Gastrocnemius medialis (tissue), 4 donors: ENCODE data around the gene RFNG. TPM values are rescaled to one million over a fixed set of nuclear protein-coding genes. Genes with fewer than 3 reads are reported as not detected.

Source experiments
- ATAC-seq, 2 donors: fragments of 150-250 bp; one replicate each; pipeline ENCODE4 v1.9.1; 2016
- DNase-seq, 2 donors: peaks; one replicate each; pipeline ENCODE4 v3.0.0-alpha.2; 2019
- H3K27ac ChIP-seq, 4 donors: fragments of 200-600 bp; sonication (generic); 1 replicate in 1 of 4; 2 replicates in 3 of 4; pipeline ENCODE4 v1.5.1; 2016 to 2018; ENCODE audit warnings: mild to moderate bottlenecking in 2 of 4, moderate library complexity in 1 of 4
- H3K27me3 ChIP-seq, 3 donors: fragments of 200-600 bp; sonication (generic) in 2 of 3; 1 replicate in 1 of 3; 2 replicates in 2 of 3; pipeline versions ENCODE4 v1.5.1 to v1.6.0; 2016 to 2019; ENCODE audit warnings: mild to moderate bottlenecking in 1 of 3, moderate library complexity in 1 of 3
- H3K36me3 ChIP-seq, 2 donors: fragments of 200-600 bp; sonication (generic) in 1 of 2; one replicate each; pipeline ENCODE4 v1.5.1; 2017 to 2018
- H3K4me1 ChIP-seq, 2 donors: fragments of 200-600 bp; sonication (generic) in 1 of 2; one replicate each; pipeline ENCODE4 v1.5.1; 2016 to 2017; ENCODE audit warnings: mild to moderate bottlenecking in 2 of 2
- H3K4me3 ChIP-seq, 4 donors: fragments of 200-600 bp; sonication (generic) in 3 of 4; 1 replicate in 1 of 4; 2 replicates in 3 of 4; pipeline ENCODE4 v1.5.1; 2016 to 2019; ENCODE audit warnings: mild to moderate bottlenecking in 2 of 4
- H3K9me3 ChIP-seq, 3 donors: fragments of 200-600 bp; sonication (generic) in 2 of 3; 1 replicate in 1 of 3; 2 replicates in 2 of 3; pipeline ENCODE4 v1.5.1; 2016 to 2019
- CTCF ChIP-seq, 5 experiments: fragments of 450-650 bp in 3 of 5; fragments of 200-600 bp in 2 of 5; sonication (generic) in 2 of 5; IDR thresholded peaks in 4 of 5; conservative IDR thresholded peaks in 1 of 5; 1 replicate in 4 of 5; 2 replicates in 1 of 5; pipeline ENCODE4 v1.5.1; 2016 to 2019; ENCODE audit warnings: antibody characterized with exemption in 5 of 5, mild to moderate bottlenecking in 3 of 5, moderate library complexity in 3 of 5
- POLR2A ChIP-seq, 2 donors: fragments of 450-650 bp; IDR thresholded peaks; one replicate each; pipeline ENCODE4 v1.6.1; 2017; ENCODE audit warnings: antibody characterized with exemption in 2 of 2, mild to moderate bottlenecking in 2 of 2, moderate library complexity in 2 of 2
- in situ Hi-C, 4 donors: fragments of 200-750 bp; cut with MboI; loops; one replicate each; pipeline versions ENCODE4 v1.15.0 to v1.8.0; 2017; ENCODE audit warnings: low sequenced_read_pairs in 4 of 4
- intact Hi-C: fragments of 100-400 bp; cut with DNase I; formaldehyde crosslinking; loops from one replicate; pipeline ENCODE4 v1.15.1; 2023; ENCODE audit warnings: low total_unique reads
- total RNA-seq, 4 donors: library from RNA; depleted of rRNA; stranded (reverse); fragments of >200 nt; gene quantifications; one replicate each; pipeline versions ENCODE4 v1.1.0 to v1.2.3, GENCODE V29; 2016

The RFNG gene
- total RNA-seq, 4 donors from 2014 or later: 29.6 to 64.9 (median 49.1) TPM

- H3K4me3 ChIP-seq: no peak overlapping the region
- no peak for DNase-seq
- no peak overlapping the region for H3K27ac ChIP-seq
- H3K4me1 ChIP-seq: peaks cover 0 to 6% of the 10 kb centered on the region in 2 donors
- intact Hi-C loops: no loop called here
- TF ChIP-seq CTCF (IDR thresholded peaks at IDR 0.05 in 4 of 5, conservative IDR thresholded peaks at IDR 0.05 in 1 of 5): no peak
- TF ChIP-seq POLR2A (IDR thresholded peaks at IDR 0.05): no peak
- in situ Hi-C loops: no loop called here
- no peaks in the 10 kb centered on the region for H3K9me3 ChIP-seq
- no peak for ATAC-seq
- H3K27me3 ChIP-seq: no peaks in the 10 kb centered on the region
- peaks cover 0 to 3% of the 10 kb centered on the region in 2 donors for H3K36me3 ChIP-seq
These were observed 38.8 kb downstream of the RFNG start for GRCh38 chr17:82012640-82013295.

- intact Hi-C loops (no loop called here), in situ Hi-C loops (no loop called here)
- TF ChIP-seq POLR2A (IDR thresholded peaks at IDR 0.05) (no peak), CTCF (IDR thresholded peaks at IDR 0.05 in 4 of 5, conservative IDR thresholded peaks at IDR 0.05 in 1 of 5) (no peak)
- H3K9me3 ChIP-seq: no peaks in the 10 kb centered on the region
- no peaks in the 10 kb centered on the region for H3K27me3 ChIP-seq
- no peak for ATAC-seq
- H3K4me1 ChIP-seq: peaks cover 0 to 1% of the 10 kb centered on the region in 2 donors
- H3K4me3 ChIP-seq: no peak overlapping the region
- H3K27ac ChIP-seq: no peak overlapping the region
- peaks cover 0 to 3% of the 10 kb centered on the region in 2 donors for H3K36me3 ChIP-seq
- DNase-seq: no peak
These were observed 39.4 kb downstream of the RFNG start for GRCh38 chr17:82012261-82012639.

GRCh38 chr17:82011617-82012187 is 39.9 kb downstream of the RFNG start:
- H3K9me3 ChIP-seq: no peaks in the 10 kb centered on the region
- H3K4me1 ChIP-seq: no peaks in the 10 kb centered on the region
- in situ Hi-C loops (no loop called here), intact Hi-C loops (no loop called here)
- no peak overlapping the region for H3K27ac ChIP-seq
- TF ChIP-seq CTCF (IDR thresholded peaks at IDR 0.05 in 4 of 5, conservative IDR thresholded peaks at IDR 0.05 in 1 of 5): no peak
- DNase-seq (no peak), ATAC-seq (no peak)
- H3K4me3 ChIP-seq: no peak overlapping the region
- H3K27me3 ChIP-seq: no peaks in the 10 kb centered on the region
- peaks cover 0 to 3% of the 10 kb centered on the region in 2 donors for H3K36me3 ChIP-seq

GRCh38 chr17:82010575-82011525 is 40.8 kb downstream of the RFNG start:
- TF ChIP-seq POLR2A (IDR thresholded peaks at IDR 0.05): no peak
- no peak for TF ChIP-seq CTCF (IDR thresholded peaks at IDR 0.05 in 4 of 5, conservative IDR thresholded peaks at IDR 0.05 in 1 of 5)
- Histone ChIP-seq H3K27me3 (no peaks in the 10 kb centered on the region), H3K36me3 (peaks cover 0 to 3% of the 10 kb centered on the region in 2 donors), H3K27ac (no peak overlapping the region), H3K4me1 (peaks cover 0 to 5% of the 10 kb centered on the region in 2 donors), H3K4me3 (no peak overlapping the region), H3K9me3 (no peaks in the 10 kb centered on the region)
- in situ Hi-C loops: no loop called here
- intact Hi-C loops: no loop called here
- ATAC-seq (no peak), DNase-seq (no peak)
